ENCODE data around the gene MYO5A. TPM values are rescaled to one million over a fixed set of nuclear protein-coding genes. Genes with fewer than 3 reads are reported as not detected.

Gene MYO5A
- total and polyA plus RNA-seq, 9 donors = 3.8 to 26.5 (median 15.1) TPM

- TF ChIP-seq CTCF (IDR thresholded peaks at IDR 0.05) (no peak), POLR2A (IDR thresholded peaks at IDR 0.05) (no peak), EP300 (IDR thresholded peaks at IDR 0.05) (no peak)
- intact Hi-C loops (cut with DNase I) = no loop called here
- no peak for DNase-seq
Observed at GRCh38 chr15:52283281-52283680, 245.4 kb downstream of the MYO5A start.

GRCh38 chr15:52282418-52282817, 246.3 kb downstream of the MYO5A start:
- 87 to 90% (median 88%) methylated on average over 14 of the region's 14 CpGs for WGBS, 3 donors
- intact Hi-C loops (cut with DNase I) = no loop called here
- no peak for TF ChIP-seq CTCF (IDR thresholded peaks at IDR 0.05)
- no peak for TF ChIP-seq EP300 (IDR thresholded peaks at IDR 0.05)
- TF ChIP-seq POLR2A (IDR thresholded peaks at IDR 0.05) = no peak
- H3K4me1 ChIP-seq (ENCODE audit: insufficient read depth) = no peaks in the 10 kb centered on the region
- no peak overlapping the region for H3K27ac ChIP-seq
- no peaks in the 10 kb centered on the region for H3K27me3 ChIP-seq
- no peaks in the 10 kb centered on the region for H3K36me3 ChIP-seq
- H3K4me3 ChIP-seq = no peak overlapping the region
- no peak for DNase-seq
- no peaks in the 10 kb centered on the region for H3K9me3 ChIP-seq

More at GRCh38 chr15:52283281-52283680, 245.4 kb downstream of the MYO5A start:
- Histone ChIP-seq H3K9me3 (no peaks in the 10 kb centered on the region), H3K27ac (no peak overlapping the region), H3K27me3 (no peaks in the 10 kb centered on the region), H3K4me1 (ENCODE audit: insufficient read depth) (no peaks in the 10 kb centered on the region), H3K4me3 (no peak overlapping the region), H3K36me3 (no peaks in the 10 kb centered on the region)
- WGBS, 3 donors = 69 to 78% (median 73%) methylated on average over 6 of the region's 6 CpGs

- H3K9me3 ChIP-seq = no peaks in the 10 kb centered on the region
- H3K27ac ChIP-seq = no peak overlapping the region
- DNase-seq = no peak
- no peak for TF ChIP-seq EP300 (IDR thresholded peaks at IDR 0.05)
- no peak for TF ChIP-seq POLR2A (IDR thresholded peaks at IDR 0.05)
- TF ChIP-seq CTCF (IDR thresholded peaks at IDR 0.05) = no peak
- no peaks in the 10 kb centered on the region for H3K27me3 ChIP-seq
- no peak overlapping the region for H3K4me3 ChIP-seq
- no peaks in the 10 kb centered on the region for H3K36me3 ChIP-seq
- intact Hi-C loops (cut with DNase I) = no loop called here
- WGBS, 3 donors = 54 to 64% (median 59%) methylated on average over 10 of the region's 10 CpGs
- H3K4me1 ChIP-seq (ENCODE audit: insufficient read depth) = no peaks in the 10 kb centered on the region
Observed at GRCh38 chr15:52281085-52282035, 247.3 kb downstream of the MYO5A start.

- no peaks in the 10 kb centered on the region for H3K36me3 ChIP-seq
- H3K4me3 ChIP-seq = no peak overlapping the region
- H3K4me1 ChIP-seq (ENCODE audit: insufficient read depth) = no peaks in the 10 kb centered on the region
- TF ChIP-seq POLR2A (IDR thresholded peaks at IDR 0.05) = no peak
- TF ChIP-seq CTCF (IDR thresholded peaks at IDR 0.05) = no peak
- TF ChIP-seq EP300 (IDR thresholded peaks at IDR 0.05) = no peak
- H3K9me3 ChIP-seq = no peaks in the 10 kb centered on the region
- 74 to 84% (median 78%) methylated on average over 11 of the region's 11 CpGs for WGBS, 3 donors
- intact Hi-C loops (cut with DNase I) = no loop called here
- H3K27me3 ChIP-seq = no peaks in the 10 kb centered on the region
- DNase-seq = no peak
- H3K27ac ChIP-seq = no peak overlapping the region
Observed at GRCh38 chr15:52280326-52281084, 248.2 kb downstream of the MYO5A start.
